ENCODE data around the gene MED26. TPM values are rescaled to one million over a fixed set of nuclear protein-coding genes. Genes with fewer than 3 reads are reported as not detected.
"Not testable (repeated sequence)": the region's sequence is repeated elsewhere in the genome, so short reads cannot be mapped to it uniquely, and the experiment has no call there.

Gene MED26
- total and polyA plus RNA-seq, 9 of the 15 experiments (the other 6 are each of a cell fraction or from before 2014, with no cell fraction given): 0.71 to 15.1 (median 6.2) TPM

DNA sequence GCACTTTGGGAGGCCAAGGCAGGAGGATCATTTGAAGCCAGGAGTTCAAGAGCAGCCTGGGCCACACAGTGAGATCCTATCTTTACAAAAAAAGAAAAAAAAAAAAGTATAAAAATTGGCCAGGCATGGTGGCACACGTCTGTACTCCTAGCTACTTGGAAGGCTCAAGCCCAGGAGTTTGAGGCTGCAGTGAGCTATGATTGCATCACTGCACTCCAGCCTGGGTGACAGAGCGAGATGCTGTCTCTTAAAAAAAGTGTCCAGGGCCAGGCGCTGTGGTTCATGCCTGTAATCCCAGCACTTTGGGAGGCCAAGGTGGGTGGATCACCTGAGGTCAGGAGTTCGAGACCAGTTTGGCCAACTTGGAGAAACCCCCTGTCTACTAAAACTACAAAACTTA, 45.8 kb upstream of the MED26 start:
- in situ Hi-C loops (cut with MboI); H4K20me1 ChIP-seq (replicated peaks; ENCODE audit: control insufficient read depth, insufficient read depth, low read length); H3K4me2 ChIP-seq (ENCODE audit: insufficient read depth, low read length); H3K27ac ChIP-seq (ENCODE audit: extremely low read depth, low read depth, low read length); H3K36me3 ChIP-seq (ENCODE audit: control insufficient read depth, insufficient read depth, low read length); H3K27me3 ChIP-seq (ENCODE audit: control insufficient read depth in 2 of 2, insufficient read depth in 2 of 2, low read length in 2 of 2); FAIRE-seq; H3K4me1 ChIP-seq (replicated peaks in 1 of 2; ENCODE audit: control insufficient read depth in 2 of 2, insufficient read depth in 2 of 2, low read length in 2 of 2); intact Hi-C loops (cut with micrococcal nuclease); ATAC-seq; H3K9ac ChIP-seq (ENCODE audit: insufficient read depth in 1 of 2, low read depth in 2 of 2, low read length in 2 of 2); CTCF ChIA-PET (ENCODE audit: low intra/inter-chr PET ratio); H3K9me3 ChIP-seq (replicated peaks; ENCODE audit: control insufficient read depth, insufficient read depth, low read depth, low read length); DNase-seq (ENCODE audit: extremely low read depth in 1 of 4, low spot score in 3 of 4); H2AFZ ChIP-seq (ENCODE audit: low read depth, low read length); BruUV-seq (replicated peaks); H3K9me1 ChIP-seq (ENCODE audit: control insufficient read depth, insufficient read depth, low read length); H3K4me3 ChIP-seq; H3K79me2 ChIP-seq (ENCODE audit: control insufficient read depth, insufficient read depth, low read length): not testable (repeated sequence)
- WGBS (ENCODE audit: insufficient coverage, low coverage, missing lambda C conversion rate): 23% methylated on average over 4 of the region's 4 CpGs
- POLR2A ChIA-PET: interaction anchor here (0.6 to 1.2 kb wide), 2 partner anchors 24 to 51 kb away, joined by 3 read pairs; no protein-coding TSS in a partner anchor
- TF ChIP-seq CEBPB (tag; IDR thresholded peaks at IDR 0.05): peak; percentile 57; the same call in 1 of the 2 replicates
- TF ChIP-seq, protein P1, sequence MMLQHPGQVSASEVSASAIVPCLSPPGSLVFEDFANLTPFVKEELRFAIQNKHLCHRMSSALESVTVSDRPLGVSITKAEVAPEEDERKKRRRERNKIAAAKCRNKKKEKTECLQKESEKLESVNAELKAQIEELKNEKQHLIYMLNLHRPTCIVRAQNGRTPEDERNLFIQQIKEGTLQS (IDR thresholded peaks at IDR 0.05): peak; percentile 75
- TF ChIP-seq, protein P1 (CRISPR knock-in tag; conservative IDR thresholded peaks at IDR 0.05): not testable (repeated sequence)
- peak; percentile 48 for TF ChIP-seq CEBPG (CRISPR knock-in tag; IDR thresholded peaks at IDR 0.05)
- TF ChIP-seq CEBPG (tag; conservative IDR thresholded peaks at IDR 0.05 in 1 of 2, IDR thresholded peaks at IDR 0.05 in 1 of 2): peak; percentile 27 to 35; a peak in 3 of 4 replicates

All from K562 (cell line).